HG02763 (cell line): Measurements from ENCODE around the gene VSTM1.
"Not testable (repeated sequence)": the region's sequence is repeated elsewhere in the genome, so short reads cannot be mapped to it uniquely, and the experiment has no call there.

ENCODE experiments used
- ATAC-seq: cut with Tn5 transposase; IDR thresholded peaks from one replicate; pipeline ENCODE4 v1.9.1; 2021; ENCODE audit warnings: mild to moderate bottlenecking, moderate library complexity; ENCODE audit not compliant: unreplicated experiment

VSTM1 gene

GRCh38 chr19:54074851-54075250 lies 11.2 kb upstream of the VSTM1 start:
- no peak for ATAC-seq

GRCh38 chr19:54073829-54074228 lies 10.1 kb upstream of the VSTM1 start:
- no peak for ATAC-seq

- no peak for ATAC-seq
Measured at GRCh38 chr19:54069470-54069869, 5.8 kb upstream of the VSTM1 start.

- ATAC-seq, result no peak
Measured at GRCh38 chr19:54062643-54063042, 1.1 kb downstream of the VSTM1 start.

- ATAC-seq, result no peak
Measured at GRCh38 chr19:54047616-54048015, 16.1 kb downstream of the VSTM1 start.

GRCh38 chr19:54045771-54046170 lies 17.9 kb downstream of the VSTM1 start:
- ATAC-seq, result no peak

GRCh38 chr19:54042989-54043388 lies 20.7 kb downstream of the VSTM1 start:
- ATAC-seq, result no peak

GRCh38 chr19:54041969-54042606 lies 21.6 kb downstream of the VSTM1 start:
- no peak for ATAC-seq

GRCh38 chr19:54040003-54040402 lies 23.7 kb downstream of the VSTM1 start:
- ATAC-seq, result no peak

- not testable (repeated sequence) for ATAC-seq
Measured at GRCh38 chr19:54036542-54036941, 27.2 kb downstream of the VSTM1 start.

- no peak for ATAC-seq
Measured at GRCh38 chr19:54035215-54036178, 28.2 kb downstream of the VSTM1 start.

GRCh38 chr19:54030895-54031586 lies 32.7 kb downstream of the VSTM1 start:
- ATAC-seq, result no peak

GRCh38 chr19:54029930-54030490 lies 33.7 kb downstream of the VSTM1 start:
- ATAC-seq, result no peak

- ATAC-seq, result no peak
Measured at GRCh38 chr19:54029301-54029700, 34.4 kb downstream of the VSTM1 start.

- no peak for ATAC-seq
Measured at GRCh38 chr19:54026656-54027055, 37.0 kb downstream of the VSTM1 start.

GRCh38 chr19:54024660-54025059 lies 39.0 kb downstream of the VSTM1 start:
- no peak for ATAC-seq

GRCh38 chr19:54023191-54023590 lies 40.5 kb downstream of the VSTM1 start:
- no peak for ATAC-seq

- ATAC-seq, result no peak
Measured at GRCh38 chr19:54021932-54022331, 41.8 kb downstream of the VSTM1 start.

GRCh38 chr19:54021363-54021762 lies 42.3 kb downstream of the VSTM1 start:
- ATAC-seq, result no peak

GRCh38 chr19:54017261-54017660 lies 46.4 kb downstream of the VSTM1 start:
- no peak for ATAC-seq

GRCh38 chr19:54014920-54015560 lies 48.7 kb downstream of the VSTM1 start:
- no peak for ATAC-seq
